Skeletal muscle tissue (tissue), 4 donors: ENCODE results near the gene UAP1. TPM values are rescaled to one million over a fixed set of nuclear protein-coding genes. Genes with fewer than 3 reads are reported as not detected.
"Not testable (repeated sequence)": the region's sequence is repeated elsewhere in the genome, so short reads cannot be mapped to it uniquely, and the experiment has no call there.

Experiments
- H3K27ac ChIP-seq: one replicate; pipeline ENCODE4 v1.7.0; 2013; ENCODE audit warnings: mild to moderate bottlenecking, low read depth, low read length, inconsistent platforms
- H3K27me3 ChIP-seq, 3 donors: one replicate each; pipeline ENCODE4 v1.7.0; 2013; ENCODE audit warnings: low read length in 3 of 3; ENCODE audit not compliant: control insufficient read depth in 3 of 3, insufficient read depth in 3 of 3
- H3K36me3 ChIP-seq, 3 donors: one replicate each; pipeline ENCODE4 v1.7.0; 2013; ENCODE audit warnings: low read length in 3 of 3; ENCODE audit not compliant: control insufficient read depth in 3 of 3, insufficient read depth in 3 of 3
- H3K4me1 ChIP-seq, 3 donors: one replicate each; pipeline ENCODE4 v1.7.0; 2013; ENCODE audit warnings: low read length in 3 of 3, mild to moderate bottlenecking in 3 of 3; ENCODE audit not compliant: control insufficient read depth in 3 of 3, insufficient read depth in 3 of 3
- H3K4me3 ChIP-seq, 3 donors: one replicate each; pipeline ENCODE4 v1.7.0; 2013; ENCODE audit warnings: low read length in 3 of 3
- H3K9ac ChIP-seq, 3 donors: one replicate each; pipeline ENCODE4 v1.7.0; 2013; ENCODE audit warnings: low read length in 3 of 3, mild to moderate bottlenecking in 3 of 3, moderate library complexity in 2 of 3, low read depth in 1 of 3
- H3K9me3 ChIP-seq, 3 donors: one replicate each; pipeline ENCODE4 v1.7.0; 2013; ENCODE audit warnings: low read length in 3 of 3; ENCODE audit not compliant: control insufficient read depth in 3 of 3
- total RNA-seq: library from RNA; depleted of rRNA; stranded (reverse); fragments of >200 nt; gene quantifications from one replicate; pipeline ENCODE4 v1.2.3, GENCODE V29; 2014
- donor health status: Osteomylitis.

The UAP1 gene
- total RNA-seq, 1 donor from 2014 or later: 43.8 TPM

DNA sequence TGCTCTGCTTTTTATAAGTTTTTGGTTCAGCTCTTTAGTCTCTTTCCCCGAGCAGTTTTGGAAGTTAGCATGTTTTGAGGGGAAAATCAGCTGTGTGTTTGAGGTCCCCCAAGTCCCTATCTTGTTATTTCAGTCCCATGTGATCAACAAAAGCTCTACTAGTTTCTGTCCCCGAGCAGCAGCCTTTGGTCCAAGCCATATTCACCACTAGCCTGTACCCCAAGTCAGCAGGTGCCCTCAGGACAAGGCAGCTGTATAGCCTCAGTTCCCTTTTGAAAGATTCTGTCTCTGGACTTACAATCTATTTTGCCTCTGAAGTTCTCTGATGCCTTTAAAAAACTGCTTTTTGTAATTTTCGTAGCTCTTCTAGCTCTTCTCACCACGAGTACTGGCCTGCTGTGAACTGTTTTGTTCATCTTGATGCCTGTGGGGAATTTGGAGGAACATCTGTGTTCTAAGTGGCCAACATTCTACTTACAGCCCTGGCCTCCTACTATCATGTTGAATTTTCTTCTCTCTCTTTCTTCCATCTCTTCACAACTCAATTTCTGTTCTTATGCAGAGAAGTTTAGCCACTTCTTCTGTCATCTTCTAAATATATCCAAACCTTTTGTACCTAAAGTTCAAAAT lies 16.7 kb downstream of the UAP1 start:
- Histone ChIP-seq H3K36me3 (peaks cover 0 to 12% (median 6%) of the 10 kb centered on the region in 3 donors), H3K27me3 (no peaks in the 10 kb centered on the region), H3K9ac (no peak overlapping the region), H3K4me1 (peaks cover 3 to 10% (median 6%) of the 10 kb centered on the region in 3 donors), H3K27ac (peak overlapping the region; percentile 45), H3K9me3 (no peaks in the 10 kb centered on the region), H3K4me3 (no peak overlapping the region)

DNA sequence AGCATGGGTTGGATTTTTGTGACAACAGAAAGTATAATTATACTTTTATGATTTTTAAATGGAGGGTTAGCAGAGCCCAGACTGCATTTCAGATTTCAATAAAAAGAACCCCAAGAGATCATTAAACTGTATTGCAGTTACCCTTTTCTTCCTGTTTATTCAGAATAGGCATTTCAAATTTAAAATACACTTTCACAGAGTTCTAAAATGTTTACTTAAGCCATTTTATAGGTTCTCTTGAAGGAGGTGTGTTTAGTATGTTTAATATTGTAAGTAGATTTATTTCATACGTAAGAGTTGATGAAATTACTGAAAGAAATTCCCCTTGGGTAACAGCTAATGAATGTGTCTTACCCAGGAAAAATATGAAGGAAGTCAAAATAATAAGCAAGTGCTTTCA lies 17.4 kb downstream of the UAP1 start:
- Histone ChIP-seq H3K9ac (no peak overlapping the region), H3K27ac (peak overlapping the region; percentile 45)

DNA sequence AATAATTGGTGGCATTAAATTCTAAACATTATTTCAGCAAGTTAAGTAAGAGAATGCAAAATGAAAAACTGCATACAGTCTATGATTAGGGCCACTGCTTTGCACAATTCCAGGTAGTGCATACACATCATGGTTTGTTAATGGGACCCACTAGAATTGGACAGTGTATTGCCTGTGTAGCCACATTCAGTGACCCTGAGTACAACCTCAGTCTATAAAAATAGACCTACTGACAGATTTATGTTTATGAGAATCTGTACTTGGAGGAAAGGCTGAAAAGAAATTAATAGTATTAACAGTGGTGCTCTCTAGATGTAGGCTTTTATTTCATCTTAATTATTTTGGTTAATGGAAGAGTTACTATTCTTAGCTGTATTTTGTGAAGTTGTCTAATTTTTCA lies 18.8 kb downstream of the UAP1 start:
- no peak overlapping the region for H3K4me3 ChIP-seq
- H3K27ac ChIP-seq: peak overlapping the region; percentile 49
- no peaks in the 10 kb centered on the region for H3K27me3 ChIP-seq
- no peaks in the 10 kb centered on the region for H3K9me3 ChIP-seq
- H3K9ac ChIP-seq: no peak overlapping the region
- peaks cover 3 to 10% (median 6%) of the 10 kb centered on the region in 3 donors for H3K4me1 ChIP-seq
- peaks cover 0 to 14% (median 12%) of the 10 kb centered on the region in 3 donors for H3K36me3 ChIP-seq

More for the DNA sequence above, 17.4 kb downstream of the UAP1 start:
- H3K36me3 ChIP-seq: peaks cover 0 to 12% (median 8%) of the 10 kb centered on the region in 3 donors
- H3K27me3 ChIP-seq: no peaks in the 10 kb centered on the region
- no peak overlapping the region for H3K4me3 ChIP-seq
- no peaks in the 10 kb centered on the region for H3K9me3 ChIP-seq
- H3K4me1 ChIP-seq: peaks cover 3 to 10% (median 6%) of the 10 kb centered on the region in 3 donors

DNA sequence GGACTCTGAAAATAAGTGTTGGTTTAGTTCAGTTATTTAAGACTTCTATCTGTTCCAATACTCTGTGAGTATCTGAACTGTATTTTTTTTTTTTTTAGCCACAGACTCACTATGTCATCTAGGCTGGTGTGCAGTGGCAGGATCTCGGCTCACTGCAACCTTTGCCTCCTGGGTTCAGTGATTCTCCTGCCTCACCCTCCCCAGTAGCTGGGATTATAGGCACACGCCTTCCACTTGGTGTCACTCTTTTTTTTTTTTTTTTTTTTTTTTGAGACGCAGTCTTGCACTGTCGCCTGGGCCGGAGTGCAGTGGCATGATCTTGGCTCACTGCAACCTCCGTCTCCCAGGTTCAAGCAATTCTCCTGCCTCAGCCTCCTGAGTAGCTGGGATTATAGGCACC lies 21.4 kb downstream of the UAP1 start:
- H3K4me3 ChIP-seq, H3K4me1 ChIP-seq: not testable (repeated sequence)
- H3K36me3 ChIP-seq: peaks cover 6 to 25% (median 20%) of the 10 kb centered on the region in 3 donors

DNA sequence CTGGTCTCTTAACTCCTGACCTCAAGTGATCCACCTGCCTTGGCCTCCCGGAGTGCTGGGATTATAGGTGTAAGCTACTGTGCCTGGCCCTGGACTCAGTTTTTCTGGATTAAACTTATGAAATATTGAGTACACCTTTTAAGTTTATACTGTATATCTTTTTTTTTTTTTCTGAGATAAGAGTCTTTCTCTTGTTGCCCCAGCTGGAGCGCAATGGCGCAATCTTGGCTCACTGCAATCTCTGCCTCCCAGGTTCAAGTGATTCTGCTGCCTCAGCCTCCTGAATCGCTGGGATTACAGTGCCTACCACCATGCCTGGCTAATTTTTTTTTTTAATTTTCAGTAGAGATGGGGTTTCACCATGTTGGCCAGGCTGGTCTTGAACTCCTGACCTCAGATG lies 23.6 kb downstream of the UAP1 start:
- H3K9me3 ChIP-seq, H3K27me3 ChIP-seq, H3K9ac ChIP-seq, H3K4me3 ChIP-seq, H3K27ac ChIP-seq, H3K4me1 ChIP-seq: not testable (repeated sequence)
- H3K36me3 ChIP-seq: peaks cover 8 to 35% (median 23%) of the 10 kb centered on the region in 3 donors

More for the DNA sequence above, 21.4 kb downstream of the UAP1 start:
- H3K9me3 ChIP-seq, H3K9ac ChIP-seq, H3K27ac ChIP-seq, H3K27me3 ChIP-seq: not testable (repeated sequence)

DNA sequence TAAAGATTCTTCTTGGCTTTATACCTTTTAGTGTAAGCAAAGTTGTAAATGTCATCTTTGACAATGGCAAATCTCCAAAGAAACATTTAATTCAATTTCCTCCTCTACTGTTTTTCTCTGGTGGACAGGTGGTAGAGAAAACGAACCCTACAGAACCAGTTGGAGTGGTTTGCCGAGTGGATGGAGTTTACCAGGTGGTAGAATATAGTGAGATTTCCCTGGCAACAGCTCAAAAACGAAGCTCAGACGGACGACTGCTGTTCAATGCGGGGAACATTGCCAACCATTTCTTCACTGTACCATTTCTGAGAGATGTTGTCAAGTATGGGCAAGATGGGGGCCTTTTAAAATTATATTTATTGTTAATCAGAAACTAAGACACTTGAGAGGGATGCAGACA lies 25.8 kb downstream of the UAP1 start:
- Histone ChIP-seq H3K4me1 (no peaks in the 10 kb centered on the region), H3K4me3 (no peak overlapping the region), H3K36me3 (peaks cover 11 to 48% (median 19%) of the 10 kb centered on the region in 3 donors), H3K9me3 (no peaks in the 10 kb centered on the region), H3K9ac (no peak overlapping the region), H3K27me3 (no peaks in the 10 kb centered on the region), H3K27ac (no peak overlapping the region)

DNA sequence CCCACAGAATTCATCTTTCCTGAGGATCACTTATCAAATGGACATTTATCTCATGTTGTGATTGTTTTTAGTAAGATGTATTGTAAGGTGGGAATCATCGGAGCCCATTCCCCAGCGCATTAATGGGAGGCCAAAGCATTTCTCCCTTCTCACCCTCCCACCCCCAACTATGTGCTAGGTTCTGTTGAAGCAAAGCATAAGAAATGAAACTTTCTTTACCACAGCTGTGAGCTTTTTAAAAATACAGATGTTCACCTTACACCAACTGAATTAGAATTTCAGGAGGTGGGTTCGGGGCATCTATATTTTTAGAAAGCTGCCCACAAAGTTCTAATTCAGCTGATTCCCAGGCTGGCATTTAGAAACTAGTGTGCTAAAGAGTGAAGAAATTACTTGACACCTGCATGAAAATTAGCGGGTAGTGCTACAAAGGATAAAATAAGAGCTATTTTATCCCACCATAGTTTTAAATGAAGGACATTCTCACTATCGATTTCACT lies 26.3 kb downstream of the UAP1 start:
- Histone ChIP-seq H3K36me3 (peaks cover 14 to 51% (median 21%) of the 10 kb centered on the region in 3 donors), H3K4me1 (no peaks in the 10 kb centered on the region)

DNA sequence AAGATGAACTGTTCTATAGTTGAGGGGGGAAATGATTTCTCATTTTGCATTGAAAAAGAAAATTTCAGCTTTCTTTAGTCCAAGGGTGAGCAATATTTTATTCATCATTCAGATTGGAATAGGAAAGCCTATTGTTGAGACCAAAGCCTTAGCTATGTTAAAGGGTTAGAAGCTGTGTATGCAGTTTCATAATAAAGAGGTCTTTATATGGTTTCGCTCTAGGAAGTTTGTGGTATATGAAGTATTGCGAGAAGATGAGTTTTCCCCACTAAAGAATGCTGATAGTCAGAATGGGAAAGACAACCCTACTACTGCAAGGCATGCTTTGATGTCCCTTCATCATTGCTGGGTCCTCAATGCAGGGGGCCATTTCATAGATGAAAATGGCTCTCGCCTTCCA lies 28.6 kb downstream of the UAP1 start:
- no peaks in the 10 kb centered on the region for H3K27me3 ChIP-seq
- no peak overlapping the region for H3K4me3 ChIP-seq
- H3K27ac ChIP-seq: no peak overlapping the region
- no peak overlapping the region for H3K9ac ChIP-seq
- no peaks in the 10 kb centered on the region for H3K9me3 ChIP-seq
- H3K4me1 ChIP-seq: no peaks in the 10 kb centered on the region
- H3K36me3 ChIP-seq: peaks cover 15 to 56% (median 34%) of the 10 kb centered on the region in 3 donors

More for the DNA sequence above, 26.3 kb downstream of the UAP1 start:
- Histone ChIP-seq H3K27me3 (no peaks in the 10 kb centered on the region), H3K9ac (no peak overlapping the region), H3K4me3 (no peak overlapping the region), H3K9me3 (no peaks in the 10 kb centered on the region), H3K27ac (no peak overlapping the region)

DNA sequence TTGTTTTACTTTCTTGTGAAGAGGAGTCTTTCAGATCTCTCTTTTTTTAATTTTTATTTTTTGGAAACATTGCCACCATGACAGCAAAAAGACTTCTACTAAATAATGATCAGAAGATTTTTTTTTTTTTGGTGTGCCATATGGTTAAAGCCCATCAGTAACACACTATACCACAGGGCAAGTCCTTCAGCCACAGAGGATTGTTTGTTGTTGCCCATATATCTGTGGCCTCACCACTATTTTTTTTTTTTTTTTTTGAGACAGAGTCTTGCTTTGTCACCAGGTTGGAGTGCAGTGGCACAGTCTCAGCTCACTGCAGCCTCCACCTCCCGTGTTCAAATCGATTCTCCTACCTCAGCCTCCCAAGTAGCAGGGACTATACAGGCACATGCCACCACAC lies 29.2 kb downstream of the UAP1 start:
- no peak overlapping the region for H3K4me3 ChIP-seq
- no peak overlapping the region for H3K9ac ChIP-seq
- no peaks in the 10 kb centered on the region for H3K27me3 ChIP-seq
- no peaks in the 10 kb centered on the region for H3K9me3 ChIP-seq
- no peak overlapping the region for H3K27ac ChIP-seq
- no peaks in the 10 kb centered on the region for H3K4me1 ChIP-seq
- H3K36me3 ChIP-seq: peaks cover 15 to 60% (median 34%) of the 10 kb centered on the region in 3 donors

DNA sequence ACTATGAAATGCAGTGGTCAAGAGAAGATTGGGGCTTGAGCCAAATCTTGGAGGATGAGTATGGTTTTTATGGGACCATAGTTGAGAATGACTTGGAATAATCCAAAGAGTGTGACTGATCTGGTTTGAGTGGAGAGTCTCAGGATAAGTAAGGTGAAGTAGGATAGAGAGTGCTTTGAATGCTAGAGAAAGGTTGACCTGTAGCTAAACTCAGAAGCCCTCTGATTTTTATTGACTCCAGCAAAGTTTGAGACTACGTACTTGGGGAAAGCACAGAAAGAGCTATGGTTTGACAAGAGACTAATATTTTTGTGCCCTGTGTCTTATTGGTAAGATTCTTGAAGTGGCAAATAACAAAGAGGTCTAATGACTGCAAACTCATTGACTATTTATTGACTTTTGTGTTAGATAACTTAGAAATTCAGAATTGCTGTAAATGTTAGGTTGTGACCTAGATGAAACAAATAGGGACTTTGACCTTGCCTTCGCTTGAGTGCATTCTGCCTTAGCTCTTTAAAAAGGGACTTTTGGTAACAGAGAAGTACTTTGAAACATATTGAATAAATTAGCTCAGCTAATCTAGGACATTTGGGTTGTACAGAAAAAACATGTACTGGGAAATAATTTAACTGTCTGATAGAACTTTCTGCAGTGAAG lies 35.1 kb downstream of the UAP1 start:
- H3K9ac ChIP-seq: no peak overlapping the region
- H3K4me1 ChIP-seq: no peaks in the 10 kb centered on the region
- H3K27me3 ChIP-seq: no peaks in the 10 kb centered on the region
- H3K27ac ChIP-seq: no peak overlapping the region
- no peak overlapping the region for H3K4me3 ChIP-seq
- no peaks in the 10 kb centered on the region for H3K9me3 ChIP-seq
- peaks cover 15 to 46% (median 22%) of the 10 kb centered on the region in 3 donors for H3K36me3 ChIP-seq
